SU-DHL-6 (cell line): ENCODE results near the gene IL27RA.

ENCODE experiments used
- EZH2phosphoT487 ChIP-seq: fragments of 200-600 bp; sonication (generic), shearing (Covaris generic); conservative IDR thresholded peaks from 2 replicates; pipeline ENCODE4 v1.6.1; 2018; ENCODE audit warnings: mild to moderate bottlenecking, antibody characterized with exemption, low read length, moderate library complexity, mixed read lengths
- TF ChIP-seq, protein P1 (sequence below): fragments of 200-600 bp; sonication (generic); IDR thresholded peaks from one replicate; pipeline ENCODE4 v1.5.1; 2017; ENCODE audit warnings: antibody characterized with exemption, mild to moderate bottlenecking, low read length, moderate library complexity; ENCODE audit not compliant: insufficient read depth, poor library complexity, severe bottlenecking

DNA sequence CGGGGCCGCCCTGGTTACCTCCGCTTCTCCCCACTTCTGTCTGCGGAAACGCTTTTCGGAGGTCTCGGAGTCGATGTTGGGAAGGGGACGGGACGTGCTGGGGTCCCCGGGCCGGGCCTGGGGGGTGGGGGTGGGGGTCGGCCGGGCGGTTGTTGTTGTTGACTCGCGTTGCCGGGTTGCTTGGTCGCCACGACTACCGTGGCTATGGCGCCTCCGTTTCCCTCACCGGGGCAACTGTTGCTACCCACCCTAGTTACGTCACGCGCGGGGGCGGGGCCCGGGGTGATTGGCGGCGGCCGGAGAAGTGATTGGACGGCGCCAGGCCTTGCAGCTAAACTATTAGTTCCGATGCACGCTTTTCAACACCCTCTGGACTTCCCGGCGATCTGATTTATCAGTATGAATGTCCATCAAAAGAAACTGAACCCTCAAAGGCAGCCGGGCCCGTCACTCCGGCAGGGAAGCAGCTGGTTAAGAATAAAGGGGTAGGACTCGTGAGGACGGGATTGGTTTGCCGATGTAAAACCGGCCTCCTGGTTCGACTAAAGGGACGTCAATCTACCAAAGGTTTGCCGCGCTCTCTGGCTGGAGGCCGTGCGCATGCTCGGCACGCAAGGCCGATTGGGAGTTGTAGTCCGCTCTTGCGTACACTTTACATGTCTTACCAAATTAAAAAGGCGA lies 25.3 kb upstream of the IL27RA start, which contains the start of gene RFX1:
- TF ChIP-seq, protein P1, sequence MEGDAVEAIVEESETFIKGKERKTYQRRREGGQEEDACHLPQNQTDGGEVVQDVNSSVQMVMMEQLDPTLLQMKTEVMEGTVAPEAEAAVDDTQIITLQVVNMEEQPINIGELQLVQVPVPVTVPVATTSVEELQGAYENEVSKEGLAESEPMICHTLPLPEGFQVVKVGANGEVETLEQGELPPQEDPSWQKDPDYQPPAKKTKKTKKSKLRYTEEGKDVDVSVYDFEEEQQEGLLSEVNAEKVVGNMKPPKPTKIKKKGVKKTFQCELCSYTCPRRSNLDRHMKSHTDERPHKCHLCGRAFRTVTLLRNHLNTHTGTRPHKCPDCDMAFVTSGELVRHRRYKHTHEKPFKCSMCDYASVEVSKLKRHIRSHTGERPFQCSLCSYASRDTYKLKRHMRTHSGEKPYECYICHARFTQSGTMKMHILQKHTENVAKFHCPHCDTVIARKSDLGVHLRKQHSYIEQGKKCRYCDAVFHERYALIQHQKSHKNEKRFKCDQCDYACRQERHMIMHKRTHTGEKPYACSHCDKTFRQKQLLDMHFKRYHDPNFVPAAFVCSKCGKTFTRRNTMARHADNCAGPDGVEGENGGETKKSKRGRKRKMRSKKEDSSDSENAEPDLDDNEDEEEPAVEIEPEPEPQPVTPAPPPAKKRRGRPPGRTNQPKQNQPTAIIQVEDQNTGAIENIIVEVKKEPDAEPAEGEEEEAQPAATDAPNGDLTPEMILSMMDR, result no peak
- TF ChIP-seq EZH2phosphoT487, result no peak
